ENCODE results near the gene CDC42BPB. TPM values are rescaled to one million over a fixed set of nuclear protein-coding genes. Genes with fewer than 3 reads are reported as not detected.

The CDC42BPB gene
- total RNA-seq, 1 experiment from 2014 or later, result 84.4 TPM

GRCh38 chr14:102918438-102918837 lies 138.9 kb downstream of the CDC42BPB start:
- no peak overlapping the region for H3K27ac ChIP-seq (ENCODE audit: low read length)
- no peaks in the 10 kb centered on the region for H3K36me3 ChIP-seq (ENCODE audit: control insufficient read depth, insufficient read depth, low read length)
- no peak for TF ChIP-seq POLR2AphosphoS5 (IDR thresholded peaks at IDR 0.05; ENCODE audit: low read depth, low read length)
- no peak for TF ChIP-seq TCF7L2 (IDR thresholded peaks at IDR 0.05; ENCODE audit: low read depth, low read length)
- no peak for TF ChIP-seq SIN3A (IDR thresholded peaks at IDR 0.05; ENCODE audit: borderline replicate concordance, insufficient read depth, low read depth, low read length)
- TF ChIP-seq REST (IDR thresholded peaks at IDR 0.05; ENCODE audit: insufficient read depth in 1 of 2, low read depth in 2 of 2, low read length in 1 of 2), result no peak
- no peak for TF ChIP-seq CTCF (IDR thresholded peaks at IDR 0.05)
- CTCF ChIA-PET, result no interaction called here
- DNase-seq (ENCODE audit: low read depth, low spot score) (no peak), ATAC-seq (no peak)
- no peaks in the 10 kb centered on the region for H3K27me3 ChIP-seq (ENCODE audit: control insufficient read depth, insufficient read depth, low read length)
- POLR2A ChIA-PET, result no interaction called here
- in situ Hi-C loops (cut with HindIII; ENCODE audit: low pct_unique_long_range_greater_than_20kb, low sequenced_read_pairs), result no loop called here
- no peaks in the 10 kb centered on the region; the same call in 1 of the 2 replicates for H3K4me1 ChIP-seq (ENCODE audit: control insufficient read depth, insufficient read depth, low read length)
- BruUV-seq (replicated peaks), result no TSS peak
- H3K4me3 ChIP-seq (ENCODE audit: low read depth in 2 of 2, low read length in 2 of 2), result no peak overlapping the region
- intact Hi-C loops (cut with micrococcal nuclease; ENCODE audit: unreplicated experiment), result no loop called here
- no peaks in the 10 kb centered on the region for H3K9me3 ChIP-seq (ENCODE audit: control insufficient read depth, insufficient read depth, low read depth, low read length)

- intact Hi-C loops (cut with micrococcal nuclease; ENCODE audit: unreplicated experiment), result no loop called here
- in situ Hi-C loops (cut with HindIII; ENCODE audit: low pct_unique_long_range_greater_than_20kb, low sequenced_read_pairs), result no loop called here
- no peaks in the 10 kb centered on the region; the same call in 1 of the 2 replicates for H3K4me1 ChIP-seq (ENCODE audit: control insufficient read depth, insufficient read depth, low read length)
- no peaks in the 10 kb centered on the region for H3K9me3 ChIP-seq (ENCODE audit: control insufficient read depth, insufficient read depth, low read depth, low read length)
- H3K4me3 ChIP-seq (ENCODE audit: low read depth in 2 of 2, low read length in 2 of 2), result no peak overlapping the region
- TF ChIP-seq REST (IDR thresholded peaks at IDR 0.05; ENCODE audit: insufficient read depth in 1 of 2, low read depth in 2 of 2, low read length in 1 of 2) (no peak), POLR2AphosphoS5 (IDR thresholded peaks at IDR 0.05; ENCODE audit: low read depth, low read length) (no peak), SIN3A (IDR thresholded peaks at IDR 0.05; ENCODE audit: borderline replicate concordance, insufficient read depth, low read depth, low read length) (no peak), TCF7L2 (IDR thresholded peaks at IDR 0.05; ENCODE audit: low read depth, low read length) (no peak), CTCF (IDR thresholded peaks at IDR 0.05) (peak; percentile 67; the same call in 1 of the 2 replicates)
- peak; percentile 22; the same call in 1 of the 2 replicates for ATAC-seq
- BruUV-seq (replicated peaks), result no TSS peak
- no peak for DNase-seq (ENCODE audit: low read depth, low spot score)
- ChIA-PET CTCF (no interaction called here), POLR2A (no interaction called here)
- no peaks in the 10 kb centered on the region for H3K27me3 ChIP-seq (ENCODE audit: control insufficient read depth, insufficient read depth, low read length)
- no peaks in the 10 kb centered on the region for H3K36me3 ChIP-seq (ENCODE audit: control insufficient read depth, insufficient read depth, low read length)
- H3K27ac ChIP-seq (ENCODE audit: low read length), result no peak overlapping the region
Measured at GRCh38 chr14:102917469-102918211, 139.7 kb downstream of the CDC42BPB start.

Measured in Panc1 (cell line).